ENCODE results near the gene NEK3. TPM values are rescaled to one million over a fixed set of nuclear protein-coding genes. Genes with fewer than 3 reads are reported as not detected.
"Not testable (repeated sequence)": the region's sequence is repeated elsewhere in the genome, so short reads cannot be mapped to it uniquely, and the experiment has no call there.

The NEK3 gene
- total and polyA plus RNA-seq, 2 experiments from 2014 or later, result 8.9 to 11.1 TPM

GRCh38 chr13:52164989-52165388 is 5.6 kb upstream of the NEK3 start:
- no peak for TF ChIP-seq EZH2phosphoT487 (IDR thresholded peaks at IDR 0.05; ENCODE audit: insufficient read depth, low read depth)
- TF ChIP-seq EZH2 (IDR thresholded peaks at IDR 0.05; ENCODE audit: insufficient read depth, poor library complexity, severe bottlenecking), result no peak
- H3K4me1 ChIP-seq (ENCODE audit: insufficient read depth), result peaks cover 14% of the 10 kb centered on the region
- DNase-seq, result no peak

GRCh38 chr13:52163878-52164277 is 4.5 kb upstream of the NEK3 start:
- peak; percentile 32 for DNase-seq
- not testable (repeated sequence) for H3K27ac ChIP-seq

More at GRCh38 chr13:52164989-52165388, 5.6 kb upstream of the NEK3 start:
- no peaks in the 10 kb centered on the region for H3K9me2 ChIP-seq (ENCODE audit: insufficient read depth)
- H4K20me1 ChIP-seq (ENCODE audit: insufficient read depth), result no peaks in the 10 kb centered on the region
- no peaks in the 10 kb centered on the region for H3K9me3 ChIP-seq (ENCODE audit: low read depth)
- no peak overlapping the region for H3K27ac ChIP-seq
- in situ Hi-C loops (cut with MboI), result no loop called here
- no peak overlapping the region for H3K4me3 ChIP-seq
- no peak overlapping the region for H3K9ac ChIP-seq
- H2AFZ ChIP-seq, result no peak overlapping the region
- no peak overlapping the region for H3K4me2 ChIP-seq (ENCODE audit: unreplicated experiment)
- peaks cover 17% of the 10 kb centered on the region; the same call in 1 of the 2 replicates for H3F3A ChIP-seq (ENCODE audit: insufficient read depth)
- H3K79me2 ChIP-seq (ENCODE audit: insufficient read depth), result no peaks in the 10 kb centered on the region
- H3K36me3 ChIP-seq (ENCODE audit: low read depth), result peaks cover 8% of the 10 kb centered on the region; the same call in 1 of the 2 replicates
- H3K27me3 ChIP-seq (replicated peaks; ENCODE audit: insufficient read depth), result no peaks in the 10 kb centered on the region

GRCh38 chr13:52162279-52163101 is 3.1 kb upstream of the NEK3 start:
- H2AFZ ChIP-seq, result no peak overlapping the region
- no peak overlapping the region for H3K4me2 ChIP-seq (ENCODE audit: unreplicated experiment)
- H3K27me3 ChIP-seq (replicated peaks; ENCODE audit: insufficient read depth), result no peaks in the 10 kb centered on the region
- 0 out of 2 replicates have a peak, but pooled peaks cover 3% of the 10 kb centered on the region for H3K36me3 ChIP-seq (ENCODE audit: low read depth)
- TF ChIP-seq EZH2phosphoT487 (IDR thresholded peaks at IDR 0.05; ENCODE audit: insufficient read depth, low read depth) (no peak), EZH2 (IDR thresholded peaks at IDR 0.05; ENCODE audit: insufficient read depth, poor library complexity, severe bottlenecking) (no peak)
- H3K9me3 ChIP-seq (ENCODE audit: low read depth), result no peaks in the 10 kb centered on the region
- no peak overlapping the region for H3K9ac ChIP-seq
- H3K79me2 ChIP-seq (ENCODE audit: insufficient read depth), result peaks cover 12% of the 10 kb centered on the region; the same call in 1 of the 2 replicates
- in situ Hi-C loops (cut with MboI), result no loop called here
- DNase-seq, result peak; percentile 14
- H3K9me2 ChIP-seq (ENCODE audit: insufficient read depth), result no peaks in the 10 kb centered on the region
- peaks cover 24% of the 10 kb centered on the region for H3K4me1 ChIP-seq (ENCODE audit: insufficient read depth)
- H3F3A ChIP-seq (ENCODE audit: insufficient read depth), result peaks cover 19% of the 10 kb centered on the region; the same call in 1 of the 2 replicates
- 79 to 83% methylated on average over 5 of the region's 5 CpGs for WGBS, 2 experiments (ENCODE audit: low coverage in 1 of 2, low lambda C conversion rate in 2 of 2, missing lambda C conversion rate in 2 of 2)
- no peak overlapping the region for H3K4me3 ChIP-seq
- H4K20me1 ChIP-seq (ENCODE audit: insufficient read depth), result no peaks in the 10 kb centered on the region
- no peak overlapping the region for H3K27ac ChIP-seq

More at GRCh38 chr13:52163878-52164277, 4.5 kb upstream of the NEK3 start:
- H3K9me3 ChIP-seq (ENCODE audit: low read depth); H3K4me2 ChIP-seq (ENCODE audit: unreplicated experiment); in situ Hi-C loops (cut with MboI); H3K36me3 ChIP-seq (ENCODE audit: low read depth); H3K4me3 ChIP-seq; H3K9me2 ChIP-seq (ENCODE audit: insufficient read depth); H4K20me1 ChIP-seq (ENCODE audit: insufficient read depth); H3K27me3 ChIP-seq (replicated peaks; ENCODE audit: insufficient read depth); H3K9ac ChIP-seq; H3K79me2 ChIP-seq (ENCODE audit: insufficient read depth); H2AFZ ChIP-seq: not testable (repeated sequence)
- Histone ChIP-seq H3F3A (ENCODE audit: insufficient read depth) (peaks cover 17% of the 10 kb centered on the region; the same call in 1 of the 2 replicates), H3K4me1 (ENCODE audit: insufficient read depth) (peaks cover 17% of the 10 kb centered on the region)
- 67 to 68% methylated on average over 3 of the region's 3 CpGs for WGBS, 2 experiments (ENCODE audit: low coverage in 1 of 2, low lambda C conversion rate in 2 of 2, missing lambda C conversion rate in 2 of 2)

GRCh38 chr13:52161181-52161646 is 1.8 kb upstream of the NEK3 start:
- H3F3A ChIP-seq (ENCODE audit: insufficient read depth), result peaks cover 29% of the 10 kb centered on the region; the same call in 1 of the 2 replicates
- H3K4me3 ChIP-seq, result no peak overlapping the region
- H3K9me3 ChIP-seq (ENCODE audit: low read depth), result no peaks in the 10 kb centered on the region
- WGBS, 2 experiments (ENCODE audit: low coverage in 1 of 2, low lambda C conversion rate in 2 of 2, missing lambda C conversion rate in 2 of 2), result 82 to 85% methylated on average over 3 of the region's 3 CpGs
- H3K4me1 ChIP-seq (ENCODE audit: insufficient read depth), result peaks cover 31% of the 10 kb centered on the region
- no peak overlapping the region for H2AFZ ChIP-seq
- no peaks in the 10 kb centered on the region for H3K36me3 ChIP-seq (ENCODE audit: low read depth)
- H3K4me2 ChIP-seq (ENCODE audit: unreplicated experiment), result no peak overlapping the region
- no peak for TF ChIP-seq EZH2 (IDR thresholded peaks at IDR 0.05; ENCODE audit: insufficient read depth, poor library complexity, severe bottlenecking)
- TF ChIP-seq EZH2phosphoT487 (IDR thresholded peaks at IDR 0.05; ENCODE audit: insufficient read depth, low read depth), result no peak
- H3K9ac ChIP-seq, result no peak overlapping the region
- H3K27me3 ChIP-seq (replicated peaks; ENCODE audit: insufficient read depth), result no peaks in the 10 kb centered on the region
- DNase-seq, result no peak
- in situ Hi-C loops (cut with MboI), result no loop called here
- H3K27ac ChIP-seq, result no peak overlapping the region
- no peaks in the 10 kb centered on the region for H3K9me2 ChIP-seq (ENCODE audit: insufficient read depth)
- peaks cover 13% of the 10 kb centered on the region; the same call in 1 of the 2 replicates for H3K79me2 ChIP-seq (ENCODE audit: insufficient read depth)
- H4K20me1 ChIP-seq (ENCODE audit: insufficient read depth), result no peaks in the 10 kb centered on the region
